Panc1 (cell line): Measurements from ENCODE around the gene TMEM45B.

ENCODE experiments used
- POLR2AphosphoS5 ChIP-seq: IDR thresholded peaks from 2 replicates; pipeline ENCODE4 v1.6.1; 2012; ENCODE audit warnings: mild to moderate bottlenecking, low read depth, low read length, moderate library complexity
- TF ChIP-seq, protein P1 (sequence below): fragments of 450-650 bp; IDR thresholded peaks from 2 replicates; pipeline ENCODE4 v1.5.1; 2017; ENCODE audit warnings: mild to moderate bottlenecking
- TF ChIP-seq, protein P2 (sequence below), 2 experiments: IDR thresholded peaks; 2 replicates each; pipeline ENCODE4 v1.6.1; 2011 to 2012; ENCODE audit warnings: low read depth in 2 of 2, control low read depth in 1 of 2, low read length in 1 of 2, mild to moderate bottlenecking in 1 of 2, moderate library complexity in 1 of 2; ENCODE audit not compliant: insufficient read depth in 1 of 2

DNA sequence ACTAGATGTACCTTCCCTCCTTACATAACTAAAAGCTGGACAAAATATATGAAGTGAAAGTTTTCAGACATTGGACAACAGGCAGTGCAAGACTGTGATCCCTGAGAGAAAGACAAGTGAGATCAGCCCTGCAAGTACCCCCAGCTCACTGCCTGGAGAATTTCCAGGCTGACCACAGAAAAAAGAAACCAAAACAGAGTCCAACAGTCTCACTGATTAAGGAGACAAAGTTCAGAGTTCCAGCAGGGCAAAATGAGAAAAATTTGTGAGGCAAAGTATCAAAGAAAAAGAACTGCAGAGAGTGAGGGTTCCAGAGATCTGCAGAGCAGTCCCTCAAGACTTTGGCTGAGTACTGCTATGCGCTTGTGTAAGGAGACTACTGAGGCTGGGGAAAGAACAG lies 47.3 kb upstream of the TMEM45B start:
- TF ChIP-seq, protein P1, sequence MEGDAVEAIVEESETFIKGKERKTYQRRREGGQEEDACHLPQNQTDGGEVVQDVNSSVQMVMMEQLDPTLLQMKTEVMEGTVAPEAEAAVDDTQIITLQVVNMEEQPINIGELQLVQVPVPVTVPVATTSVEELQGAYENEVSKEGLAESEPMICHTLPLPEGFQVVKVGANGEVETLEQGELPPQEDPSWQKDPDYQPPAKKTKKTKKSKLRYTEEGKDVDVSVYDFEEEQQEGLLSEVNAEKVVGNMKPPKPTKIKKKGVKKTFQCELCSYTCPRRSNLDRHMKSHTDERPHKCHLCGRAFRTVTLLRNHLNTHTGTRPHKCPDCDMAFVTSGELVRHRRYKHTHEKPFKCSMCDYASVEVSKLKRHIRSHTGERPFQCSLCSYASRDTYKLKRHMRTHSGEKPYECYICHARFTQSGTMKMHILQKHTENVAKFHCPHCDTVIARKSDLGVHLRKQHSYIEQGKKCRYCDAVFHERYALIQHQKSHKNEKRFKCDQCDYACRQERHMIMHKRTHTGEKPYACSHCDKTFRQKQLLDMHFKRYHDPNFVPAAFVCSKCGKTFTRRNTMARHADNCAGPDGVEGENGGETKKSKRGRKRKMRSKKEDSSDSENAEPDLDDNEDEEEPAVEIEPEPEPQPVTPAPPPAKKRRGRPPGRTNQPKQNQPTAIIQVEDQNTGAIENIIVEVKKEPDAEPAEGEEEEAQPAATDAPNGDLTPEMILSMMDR, result no peak
- TF ChIP-seq, protein P2, sequence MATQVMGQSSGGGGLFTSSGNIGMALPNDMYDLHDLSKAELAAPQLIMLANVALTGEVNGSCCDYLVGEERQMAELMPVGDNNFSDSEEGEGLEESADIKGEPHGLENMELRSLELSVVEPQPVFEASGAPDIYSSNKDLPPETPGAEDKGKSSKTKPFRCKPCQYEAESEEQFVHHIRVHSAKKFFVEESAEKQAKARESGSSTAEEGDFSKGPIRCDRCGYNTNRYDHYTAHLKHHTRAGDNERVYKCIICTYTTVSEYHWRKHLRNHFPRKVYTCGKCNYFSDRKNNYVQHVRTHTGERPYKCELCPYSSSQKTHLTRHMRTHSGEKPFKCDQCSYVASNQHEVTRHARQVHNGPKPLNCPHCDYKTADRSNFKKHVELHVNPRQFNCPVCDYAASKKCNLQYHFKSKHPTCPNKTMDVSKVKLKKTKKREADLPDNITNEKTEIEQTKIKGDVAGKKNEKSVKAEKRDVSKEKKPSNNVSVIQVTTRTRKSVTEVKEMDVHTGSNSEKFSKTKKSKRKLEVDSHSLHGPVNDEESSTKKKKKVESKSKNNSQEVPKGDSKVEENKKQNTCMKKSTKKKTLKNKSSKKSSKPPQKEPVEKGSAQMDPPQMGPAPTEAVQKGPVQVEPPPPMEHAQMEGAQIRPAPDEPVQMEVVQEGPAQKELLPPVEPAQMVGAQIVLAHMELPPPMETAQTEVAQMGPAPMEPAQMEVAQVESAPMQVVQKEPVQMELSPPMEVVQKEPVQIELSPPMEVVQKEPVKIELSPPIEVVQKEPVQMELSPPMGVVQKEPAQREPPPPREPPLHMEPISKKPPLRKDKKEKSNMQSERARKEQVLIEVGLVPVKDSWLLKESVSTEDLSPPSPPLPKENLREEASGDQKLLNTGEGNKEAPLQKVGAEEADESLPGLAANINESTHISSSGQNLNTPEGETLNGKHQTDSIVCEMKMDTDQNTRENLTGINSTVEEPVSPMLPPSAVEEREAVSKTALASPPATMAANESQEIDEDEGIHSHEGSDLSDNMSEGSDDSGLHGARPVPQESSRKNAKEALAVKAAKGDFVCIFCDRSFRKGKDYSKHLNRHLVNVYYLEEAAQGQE (IDR thresholded peaks at IDR 0.05; ENCODE audit: insufficient read depth in 1 of 2, low read depth in 2 of 2, low read length in 1 of 2), result no peak
- TF ChIP-seq POLR2AphosphoS5, result no peak
